ENCODE data around the gene GBGT1. TPM values are rescaled to one million over a fixed set of nuclear protein-coding genes. Genes with fewer than 3 reads are reported as not detected.

GBGT1 gene
- total RNA-seq, 6 experiments from 2014 or later, result 1.1 to 2.8 (median 1.7) TPM

GRCh38 chr9:133189826-133190225 is 26.1 kb upstream of the GBGT1 start:
- DNase-seq, result no peak
- Mint-ChIP-seq H3K9me3 (peaks cover 6% of the 10 kb centered on the region), H3K4me3 (no peak overlapping the region), H3K4me1 (ENCODE audit: low read depth) (0 out of 2 replicates have a peak, but pooled peaks cover 3% of the 10 kb centered on the region), H3K36me3 (ENCODE audit: low read depth) (no peaks in the 10 kb centered on the region), H3K27me3 (ENCODE audit: insufficient read depth) (peaks cover 32% of the 10 kb centered on the region), H3K27ac (no peak overlapping the region)
- TF ChIP-seq CTCF (IDR thresholded peaks at IDR 0.05), result no peak

GRCh38 chr9:133188843-133189180 is 25.1 kb upstream of the GBGT1 start:
- TF ChIP-seq CTCF (IDR thresholded peaks at IDR 0.05), result no peak
- no peak for DNase-seq
- Mint-ChIP-seq H3K4me3 (no peak overlapping the region), H3K36me3 (ENCODE audit: low read depth) (no peaks in the 10 kb centered on the region), H3K4me1 (ENCODE audit: low read depth) (0 out of 2 replicates have a peak, but pooled peaks cover 5% of the 10 kb centered on the region), H3K27me3 (ENCODE audit: insufficient read depth) (peaks cover 32% of the 10 kb centered on the region), H3K27ac (no peak overlapping the region), H3K9me3 (no peaks in the 10 kb centered on the region)

- no peak overlapping the region for H3K4me3 Mint-ChIP-seq
- peak; percentile 43 for TF ChIP-seq CTCF (IDR thresholded peaks at IDR 0.05)
- H3K27ac Mint-ChIP-seq, result no peak overlapping the region
- H3K27me3 Mint-ChIP-seq (ENCODE audit: insufficient read depth), result peaks cover 35% of the 10 kb centered on the region
- DNase-seq, result no peak
- H3K9me3 Mint-ChIP-seq, result no peaks in the 10 kb centered on the region
- H3K36me3 Mint-ChIP-seq (ENCODE audit: low read depth), result no peaks in the 10 kb centered on the region
- 0 out of 2 replicates have a peak, but pooled peaks cover 5% of the 10 kb centered on the region for H3K4me1 Mint-ChIP-seq (ENCODE audit: low read depth)
Measured at GRCh38 chr9:133188006-133188842, 24.5 kb upstream of the GBGT1 start.

- H3K4me3 Mint-ChIP-seq, result no peak overlapping the region
- DNase-seq, result no peak
- H3K36me3 Mint-ChIP-seq (ENCODE audit: low read depth), result no peaks in the 10 kb centered on the region
- no peaks in the 10 kb centered on the region for H3K9me3 Mint-ChIP-seq
- no peak for TF ChIP-seq CTCF (IDR thresholded peaks at IDR 0.05)
- H3K4me1 Mint-ChIP-seq (ENCODE audit: low read depth), result 0 out of 2 replicates have a peak, but pooled peaks cover 5% of the 10 kb centered on the region
- H3K27me3 Mint-ChIP-seq (ENCODE audit: insufficient read depth), result peaks cover 35% of the 10 kb centered on the region
- no peak overlapping the region for H3K27ac Mint-ChIP-seq
Measured at GRCh38 chr9:133187561-133188005, 23.9 kb upstream of the GBGT1 start.

GRCh38 chr9:133186736-133187135 is 23.0 kb upstream of the GBGT1 start:
- no peaks in the 10 kb centered on the region for H3K9me3 Mint-ChIP-seq
- H3K36me3 Mint-ChIP-seq (ENCODE audit: low read depth), result no peaks in the 10 kb centered on the region
- no peak for TF ChIP-seq CTCF (IDR thresholded peaks at IDR 0.05)
- H3K27me3 Mint-ChIP-seq (ENCODE audit: insufficient read depth), result peaks cover 30% of the 10 kb centered on the region
- 0 out of 2 replicates have a peak, but pooled peaks cover 5% of the 10 kb centered on the region for H3K4me1 Mint-ChIP-seq (ENCODE audit: low read depth)
- no peak for DNase-seq
- no peak overlapping the region for H3K4me3 Mint-ChIP-seq
- H3K27ac Mint-ChIP-seq, result no peak overlapping the region

All from HFFc6 (cell line).